ENCODE data around the gene CAMKK1. TPM values are rescaled to one million over a fixed set of nuclear protein-coding genes. Genes with fewer than 3 reads are reported as not detected.

CAMKK1 gene
- total RNA-seq, 2 experiments from 2014 or later, result 1.4 to 1.8 TPM

DNA sequence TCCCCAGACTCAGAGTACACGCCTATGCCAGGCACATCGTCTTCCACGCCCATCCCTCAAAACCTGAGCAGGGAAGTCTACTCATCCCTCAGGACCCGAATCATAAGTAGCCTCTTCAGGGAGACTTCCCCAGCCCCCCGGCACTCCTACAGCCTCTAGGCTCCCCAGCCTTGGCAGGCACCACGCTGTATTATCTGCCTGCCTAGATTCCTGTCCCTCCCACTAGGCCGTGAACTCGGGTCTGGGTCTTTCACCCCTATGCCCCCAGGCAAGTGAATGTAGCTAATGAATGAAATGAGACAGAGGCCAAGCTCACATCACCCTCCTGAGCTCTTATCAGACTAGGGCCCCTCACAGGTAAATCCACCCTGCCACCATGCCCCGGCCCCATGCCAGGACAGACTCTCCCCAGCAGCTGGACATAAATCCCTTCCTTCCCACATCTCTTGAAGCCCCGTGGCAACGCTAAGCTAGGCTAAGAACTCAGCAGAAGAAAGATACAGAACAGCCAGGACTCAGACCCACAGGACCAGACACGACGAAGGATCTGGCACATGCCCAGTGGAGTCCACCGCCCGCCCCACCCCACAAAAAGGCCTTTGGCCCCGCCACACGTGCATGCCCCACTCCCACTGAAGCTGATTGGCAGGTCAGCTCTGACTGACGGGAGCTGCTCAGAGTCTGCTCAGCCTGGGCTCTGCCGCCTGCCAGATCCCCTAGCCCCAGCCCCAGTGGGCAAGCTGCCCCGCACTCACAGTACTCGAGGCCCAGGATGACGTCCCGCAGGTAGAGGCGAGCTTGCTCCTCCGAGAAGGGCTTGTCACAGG is 13.0 kb downstream of the CAMKK1 start:
- POLR2A ChIA-PET, result no interaction called here
- Mint-ChIP-seq H3K36me3 (ENCODE audit: low read depth) (no peaks in the 10 kb centered on the region), H3K4me1 (no peaks in the 10 kb centered on the region), H3K4me3 (no peak overlapping the region), H3K27ac (no peak overlapping the region), H3K9me3 (no peaks in the 10 kb centered on the region), H3K27me3 (no peaks in the 10 kb centered on the region)
- no peak for DNase-seq
- CTCF ChIA-PET, result interaction anchor here (1.3 to 1.4 kb wide), 2 partner anchors 16 to 34 kb away, joined by 7 to 8 read pairs; partner anchors contain the start of gene NCBP3

- no peaks in the 10 kb centered on the region for H3K4me1 Mint-ChIP-seq
- no peaks in the 10 kb centered on the region for H3K27me3 Mint-ChIP-seq
- DNase-seq, result no peak
- CTCF ChIA-PET, result interaction anchor here (1.2 to 1.3 kb wide), 2 partner anchors 15 to 35 kb away, joined by 4 to 7 read pairs; no protein-coding TSS in a partner anchor
- H3K9me3 Mint-ChIP-seq, result no peaks in the 10 kb centered on the region
- POLR2A ChIA-PET, result no interaction called here
- H3K36me3 Mint-ChIP-seq (ENCODE audit: low read depth), result no peaks in the 10 kb centered on the region
- no peak overlapping the region for H3K27ac Mint-ChIP-seq
- H3K4me3 Mint-ChIP-seq, result no peak overlapping the region
Measured at GRCh38 chr17:3879186-3879585, 13.7 kb downstream of the CAMKK1 start.

GRCh38 chr17:3877220-3877619 is 15.6 kb downstream of the CAMKK1 start:
- Mint-ChIP-seq H3K27ac (no peak overlapping the region), H3K4me1 (no peaks in the 10 kb centered on the region), H3K9me3 (no peaks in the 10 kb centered on the region), H3K36me3 (ENCODE audit: low read depth) (no peaks in the 10 kb centered on the region), H3K4me3 (no peak overlapping the region), H3K27me3 (no peaks in the 10 kb centered on the region)
- POLR2A ChIA-PET, result interaction anchor here (0.8 to 1.0 kb wide), 2 partner anchors 11 to 32 kb away, joined by 3 read pairs; partner anchors contain the start of gene NCBP3
- no peak for DNase-seq
- CTCF ChIA-PET, result no interaction called here

DNA sequence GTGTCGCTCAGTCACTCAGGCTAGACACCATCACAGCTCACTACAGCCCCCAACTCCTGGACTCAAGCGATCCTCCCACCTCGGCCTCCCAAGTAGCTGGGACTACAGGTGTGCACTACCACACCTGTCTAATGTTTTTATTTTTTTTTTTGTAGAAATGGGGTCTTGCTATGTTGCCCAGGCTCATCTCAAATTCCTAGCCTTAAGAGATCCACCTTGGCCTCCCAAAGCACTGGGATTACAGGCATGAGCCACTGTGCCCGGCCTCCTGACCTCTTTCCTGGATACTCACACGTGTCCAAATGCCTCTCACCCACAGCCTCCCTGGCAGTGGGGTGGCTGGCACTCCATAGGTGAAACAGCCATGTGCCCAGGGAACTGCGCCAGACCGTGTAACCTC is 17.5 kb downstream of the CAMKK1 start:
- no peak for DNase-seq
- Mint-ChIP-seq H3K4me1 (peaks cover 5% of the 10 kb centered on the region), H3K27me3 (no peaks in the 10 kb centered on the region), H3K36me3 (ENCODE audit: low read depth) (no peaks in the 10 kb centered on the region), H3K4me3 (no peak overlapping the region), H3K9me3 (no peaks in the 10 kb centered on the region), H3K27ac (no peak overlapping the region)
- CTCF ChIA-PET, result no interaction called here
- POLR2A ChIA-PET, result no interaction called here

- Mint-ChIP-seq H3K9me3 (no peaks in the 10 kb centered on the region), H3K27ac (no peak overlapping the region), H3K4me3 (no peak overlapping the region), H3K4me1 (peaks cover 5% of the 10 kb centered on the region), H3K36me3 (ENCODE audit: low read depth) (no peaks in the 10 kb centered on the region), H3K27me3 (no peaks in the 10 kb centered on the region)
- ChIA-PET POLR2A (no interaction called here), CTCF (interaction anchor here (0.6 kb wide), 1 partner anchor 10 kb away, joined by 3 read pairs; no protein-coding TSS in a partner anchor)
- DNase-seq, result no peak
Measured at GRCh38 chr17:3873862-3874261, 19.0 kb downstream of the CAMKK1 start.

- H3K4me1 Mint-ChIP-seq, result peaks cover 5% of the 10 kb centered on the region
- no peaks in the 10 kb centered on the region for H3K9me3 Mint-ChIP-seq
- no peak for DNase-seq
- POLR2A ChIA-PET, result no interaction called here
- CTCF ChIA-PET, result interaction anchor here (2.4 kb wide), 1 partner anchor 25 kb away, joined by 8 read pairs; the partner anchor contains the start of gene NCBP3
- peak overlapping the region; percentile 54 for H3K27ac Mint-ChIP-seq
- no peaks in the 10 kb centered on the region for H3K36me3 Mint-ChIP-seq (ENCODE audit: low read depth)
- no peaks in the 10 kb centered on the region for H3K27me3 Mint-ChIP-seq
- no peak overlapping the region for H3K4me3 Mint-ChIP-seq
Measured at GRCh38 chr17:3870871-3871306, 22.0 kb downstream of the CAMKK1 start.

DNA sequence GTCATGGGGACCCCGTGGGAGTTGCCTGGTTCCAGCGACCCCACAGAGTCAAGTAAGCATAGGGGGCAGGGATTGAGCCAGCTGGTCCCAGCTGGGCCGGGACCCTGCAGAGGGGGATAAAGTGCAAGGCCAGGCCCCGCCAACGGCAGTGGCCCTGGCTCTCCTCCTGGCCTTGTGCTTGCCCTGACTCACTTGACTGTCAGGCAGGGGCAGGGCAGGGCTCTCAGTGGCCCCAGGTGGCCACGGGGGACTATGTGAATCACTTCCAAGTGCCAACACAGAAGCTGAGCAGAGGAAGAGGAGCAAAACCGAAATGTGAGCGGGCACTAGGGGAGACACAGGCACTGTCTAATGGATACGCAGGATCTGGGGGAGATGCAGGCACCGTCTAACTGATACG is 25.2 kb downstream of the CAMKK1 start:
- CTCF ChIA-PET, result no interaction called here
- H3K36me3 Mint-ChIP-seq (ENCODE audit: low read depth), result no peaks in the 10 kb centered on the region
- H3K9me3 Mint-ChIP-seq, result no peaks in the 10 kb centered on the region
- peaks cover 5% of the 10 kb centered on the region for H3K4me1 Mint-ChIP-seq
- no peak overlapping the region for H3K27ac Mint-ChIP-seq
- no peak for DNase-seq
- POLR2A ChIA-PET, result no interaction called here
- no peaks in the 10 kb centered on the region for H3K27me3 Mint-ChIP-seq
- H3K4me3 Mint-ChIP-seq, result no peak overlapping the region

GRCh38 chr17:3867106-3867505 is 25.7 kb downstream of the CAMKK1 start:
- CTCF ChIA-PET, result no interaction called here
- peaks cover 5% of the 10 kb centered on the region for H3K4me1 Mint-ChIP-seq

DNA sequence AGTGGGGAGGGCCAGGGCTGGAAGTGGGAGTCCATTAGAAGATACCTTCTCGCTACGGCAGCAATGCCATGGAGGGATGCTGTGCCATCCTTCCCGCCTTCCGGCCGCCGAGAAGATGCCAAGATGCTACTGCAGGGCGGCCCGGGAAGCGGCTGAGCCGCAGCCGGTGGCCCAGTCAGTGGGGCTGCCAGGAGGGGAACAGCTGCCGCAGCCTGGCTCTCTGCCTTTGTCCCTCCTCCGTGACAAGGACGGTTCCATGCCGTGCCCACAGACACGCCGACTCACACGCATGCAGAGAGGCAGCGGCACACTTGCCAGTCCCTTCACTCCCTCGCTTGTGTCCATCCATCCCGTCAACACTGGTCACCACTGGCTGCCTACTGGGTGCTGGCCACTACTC is 26.6 kb downstream of the CAMKK1 start:
- H3K27me3 Mint-ChIP-seq, result no peaks in the 10 kb centered on the region
- no peak overlapping the region for H3K27ac Mint-ChIP-seq
- no peak overlapping the region for H3K4me3 Mint-ChIP-seq
- no peak for DNase-seq
- ChIA-PET CTCF (no interaction called here), POLR2A (no interaction called here)
- H3K9me3 Mint-ChIP-seq, result no peaks in the 10 kb centered on the region
- H3K36me3 Mint-ChIP-seq (ENCODE audit: low read depth), result no peaks in the 10 kb centered on the region
- H3K4me1 Mint-ChIP-seq, result peaks cover 5% of the 10 kb centered on the region

More at GRCh38 chr17:3867106-3867505, 25.7 kb downstream of the CAMKK1 start:
- no peaks in the 10 kb centered on the region for H3K27me3 Mint-ChIP-seq
- POLR2A ChIA-PET, result no interaction called here
- H3K4me3 Mint-ChIP-seq, result no peak overlapping the region
- no peak overlapping the region for H3K27ac Mint-ChIP-seq
- no peaks in the 10 kb centered on the region for H3K9me3 Mint-ChIP-seq
- no peaks in the 10 kb centered on the region for H3K36me3 Mint-ChIP-seq (ENCODE audit: low read depth)
- DNase-seq, result no peak

DNA sequence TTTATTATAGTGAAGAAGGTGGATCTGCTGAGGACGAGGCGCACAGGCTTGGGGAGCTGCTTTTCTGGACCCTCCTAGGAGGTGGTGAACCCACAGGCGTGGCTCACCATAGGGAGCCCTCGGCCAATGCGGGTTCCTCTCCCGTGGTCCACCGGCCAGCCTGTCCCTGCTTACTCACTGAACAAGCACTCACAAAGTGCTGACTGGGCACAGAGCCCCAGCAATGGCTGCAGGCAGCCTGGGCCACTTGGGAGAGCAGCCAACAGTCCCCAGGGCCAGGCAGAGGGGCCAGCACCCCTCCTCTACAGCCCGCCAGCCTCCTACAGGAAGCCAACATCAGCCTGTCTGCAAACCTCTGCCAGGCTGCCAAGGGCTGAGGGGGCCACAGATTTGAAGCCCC is 27.7 kb downstream of the CAMKK1 start:
- no peaks in the 10 kb centered on the region for H3K27me3 Mint-ChIP-seq
- DNase-seq, result no peak
- no peak overlapping the region for H3K27ac Mint-ChIP-seq
- ChIA-PET CTCF (interaction anchor here (0.7 to 1.2 kb wide), 2 partner anchors 18 to 40 kb away, joined by 3 read pairs; no protein-coding TSS in a partner anchor), POLR2A (no interaction called here)
- no peaks in the 10 kb centered on the region for H3K36me3 Mint-ChIP-seq (ENCODE audit: low read depth)
- no peaks in the 10 kb centered on the region for H3K4me1 Mint-ChIP-seq
- no peak overlapping the region for H3K4me3 Mint-ChIP-seq
- H3K9me3 Mint-ChIP-seq, result no peaks in the 10 kb centered on the region

DNA sequence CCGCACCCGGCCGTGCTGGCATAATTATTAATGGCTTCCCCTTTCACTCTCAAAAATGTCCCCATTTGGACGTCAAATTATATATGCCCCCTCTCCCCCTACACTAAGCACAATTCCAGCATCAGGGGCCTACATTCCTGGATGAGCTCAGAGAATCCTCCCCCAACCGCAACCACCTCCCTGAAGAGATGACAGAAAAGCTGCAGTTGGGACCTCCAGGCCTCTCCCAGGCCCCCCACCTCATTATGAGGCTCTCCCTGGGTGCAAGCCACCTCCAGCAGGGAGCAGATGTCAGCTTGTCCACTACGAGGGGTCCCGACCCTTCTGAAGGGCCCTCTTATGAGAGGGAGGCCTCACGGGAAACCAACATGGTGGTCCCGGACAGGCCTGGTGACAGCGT is 28.3 kb downstream of the CAMKK1 start:
- Mint-ChIP-seq H3K4me1 (no peaks in the 10 kb centered on the region), H3K4me3 (no peak overlapping the region), H3K36me3 (ENCODE audit: low read depth) (no peaks in the 10 kb centered on the region), H3K9me3 (no peaks in the 10 kb centered on the region), H3K27me3 (no peaks in the 10 kb centered on the region), H3K27ac (no peak overlapping the region)
- no peak for DNase-seq
- ChIA-PET CTCF (interaction anchor here (0.7 to 2.9 kb wide), 7 partner anchors 15 to 191 kb away, joined by 3 to 28 read pairs (median 4); partner anchors contain the start of gene NCBP3), POLR2A (interaction anchor here (0.9 kb wide), 1 partner anchor 30 kb away, joined by 3 read pairs; no protein-coding TSS in a partner anchor)

- no peaks in the 10 kb centered on the region for H3K36me3 Mint-ChIP-seq (ENCODE audit: low read depth)
- no peak overlapping the region for H3K4me3 Mint-ChIP-seq
- no peaks in the 10 kb centered on the region for H3K27me3 Mint-ChIP-seq
- POLR2A ChIA-PET, result no interaction called here
- H3K4me1 Mint-ChIP-seq, result no peaks in the 10 kb centered on the region
- CTCF ChIA-PET, result interaction anchor here (1.2 to 2.9 kb wide), 4 partner anchors 15 to 124 kb away, joined by 3 to 28 read pairs (median 4); partner anchors contain the start of gene NCBP3
- no peak for DNase-seq
- H3K27ac Mint-ChIP-seq, result no peak overlapping the region
- no peaks in the 10 kb centered on the region for H3K9me3 Mint-ChIP-seq
Measured at GRCh38 chr17:3861761-3862681, 30.8 kb downstream of the CAMKK1 start.

All from activated CD4-positive, alpha-beta memory T cell treated with anti-CD3 and anti-CD28 coated beads, Interleukin-2, amount 10 ng/mL, durations not matched to agents 7 days and 5 days (primary cell).